Mucosa of rectum (tissue), 2 donors: ENCODE measurements around the gene MAGEA3.
"Not testable (repeated sequence)": the region's sequence is repeated elsewhere in the genome, so short reads cannot be mapped to it uniquely, and the experiment has no call there.

ENCODE experiments used
- H3K27ac ChIP-seq, 2 donors: one replicate each; pipeline ENCODE4 v1.7.0; 2013; ENCODE audit warnings: inconsistent platforms in 2 of 2, low read depth in 2 of 2, low read length in 2 of 2
- H3K27me3 ChIP-seq, 2 donors: one replicate each; pipeline ENCODE4 v1.7.0; 2013; ENCODE audit warnings: low read length in 2 of 2; ENCODE audit not compliant: control insufficient read depth in 2 of 2, insufficient read depth in 2 of 2
- H3K36me3 ChIP-seq, 2 donors: one replicate each; pipeline ENCODE4 v1.7.0; 2013; ENCODE audit warnings: low read length in 2 of 2; ENCODE audit not compliant: control insufficient read depth in 2 of 2, insufficient read depth in 2 of 2
- H3K4me1 ChIP-seq, 2 donors: one replicate each; pipeline ENCODE4 v1.7.0; 2013; ENCODE audit warnings: low read length in 2 of 2, mild to moderate bottlenecking in 1 of 2; ENCODE audit not compliant: control insufficient read depth in 2 of 2, insufficient read depth in 2 of 2
- H3K4me3 ChIP-seq, 2 donors: one replicate each; pipeline ENCODE4 v1.7.0; 2013; ENCODE audit warnings: low read length in 2 of 2
- H3K9ac ChIP-seq, 2 donors: one replicate each; pipeline ENCODE4 v1.7.0; 2013; ENCODE audit warnings: low read length in 2 of 2, low read depth in 1 of 2, mild to moderate bottlenecking in 1 of 2
- H3K9me3 ChIP-seq, 2 donors: one replicate each; pipeline ENCODE4 v1.7.0; 2013; ENCODE audit warnings: low read length in 2 of 2; ENCODE audit not compliant: control insufficient read depth in 2 of 2
- donor health status: healthy.
- donor health status: Normal muscosa, but diverticular disease.

MAGEA3 gene

GRCh38 chrX:152697952-152698931 is at the start of gene MAGEA3:
Gene MAGEA3 (plus strand): TSS chrX:152698794. CDS start chrX:152700833, 2,039 bp downstream.
- not testable (repeated sequence) for H3K4me1 ChIP-seq, H3K27ac ChIP-seq, H3K4me3 ChIP-seq, H3K9me3 ChIP-seq, H3K9ac ChIP-seq, H3K27me3 ChIP-seq, H3K36me3 ChIP-seq

GRCh38 chrX:152652060-152652459 is 46.5 kb upstream of the MAGEA3 start:
- Histone ChIP-seq H3K27ac (no peak overlapping the region), H3K4me1 (no peaks in the 10 kb centered on the region), H3K9me3 (no peaks in the 10 kb centered on the region), H3K27me3 (peaks cover 0 to 2% of the 10 kb centered on the region in 2 donors), H3K4me3 (no peak overlapping the region), H3K36me3 (no peaks in the 10 kb centered on the region), H3K9ac (no peak overlapping the region)

GRCh38 chrX:152652467-152652866 is 46.1 kb upstream of the MAGEA3 start:
- H3K9me3 ChIP-seq: no peaks in the 10 kb centered on the region
- H3K4me3 ChIP-seq: no peak overlapping the region
- no peaks in the 10 kb centered on the region for H3K4me1 ChIP-seq
- H3K27ac ChIP-seq: no peak overlapping the region
- no peak overlapping the region for H3K9ac ChIP-seq
- no peaks in the 10 kb centered on the region for H3K36me3 ChIP-seq
- H3K27me3 ChIP-seq: peaks cover 0 to 2% of the 10 kb centered on the region in 2 donors

GRCh38 chrX:152656087-152656486 is 42.5 kb upstream of the MAGEA3 start:
- Histone ChIP-seq H3K27me3 (peaks cover 0 to 2% of the 10 kb centered on the region in 2 donors), H3K4me3 (no peak overlapping the region), H3K9me3 (no peaks in the 10 kb centered on the region), H3K4me1 (no peaks in the 10 kb centered on the region), H3K36me3 (no peaks in the 10 kb centered on the region), H3K27ac (no peak overlapping the region), H3K9ac (no peak overlapping the region)

GRCh38 chrX:152656890-152657289 is 41.7 kb upstream of the MAGEA3 start:
- no peaks in the 10 kb centered on the region for H3K36me3 ChIP-seq
- no peak overlapping the region for H3K4me3 ChIP-seq
- H3K27ac ChIP-seq: no peak overlapping the region
- H3K9me3 ChIP-seq: no peaks in the 10 kb centered on the region
- H3K4me1 ChIP-seq: no peaks in the 10 kb centered on the region
- H3K9ac ChIP-seq: no peak overlapping the region
- H3K27me3 ChIP-seq: peaks cover 0 to 2% of the 10 kb centered on the region in 2 donors

GRCh38 chrX:152658302-152658701 is 40.3 kb upstream of the MAGEA3 start:
- Histone ChIP-seq H3K36me3 (no peaks in the 10 kb centered on the region), H3K27ac (no peak overlapping the region), H3K27me3 (peaks cover 0 to 2% of the 10 kb centered on the region in 2 donors), H3K4me1 (no peaks in the 10 kb centered on the region), H3K9ac (no peak overlapping the region), H3K9me3 (no peaks in the 10 kb centered on the region), H3K4me3 (no peak overlapping the region)

- no peaks in the 10 kb centered on the region for H3K9me3 ChIP-seq
- H3K27ac ChIP-seq: no peak overlapping the region
- no peaks in the 10 kb centered on the region for H3K27me3 ChIP-seq
- H3K36me3 ChIP-seq: no peaks in the 10 kb centered on the region
- no peak overlapping the region for H3K4me3 ChIP-seq
- H3K9ac ChIP-seq: no peak overlapping the region
- no peaks in the 10 kb centered on the region for H3K4me1 ChIP-seq
Measured at GRCh38 chrX:152663086-152663485, 35.5 kb upstream of the MAGEA3 start.

GRCh38 chrX:152674135-152674534 is 24.5 kb upstream of the MAGEA3 start:
- H3K4me1 ChIP-seq: no peaks in the 10 kb centered on the region
- H3K36me3 ChIP-seq: no peaks in the 10 kb centered on the region
- no peaks in the 10 kb centered on the region for H3K9me3 ChIP-seq
- peaks cover 0 to 3% of the 10 kb centered on the region in 2 donors for H3K27me3 ChIP-seq
- H3K9ac ChIP-seq: no peak overlapping the region
- H3K4me3 ChIP-seq: no peak overlapping the region
- H3K27ac ChIP-seq: no peak overlapping the region

- not testable (repeated sequence) for H3K4me1 ChIP-seq, H3K9me3 ChIP-seq, H3K9ac ChIP-seq, H3K27ac ChIP-seq, H3K36me3 ChIP-seq, H3K4me3 ChIP-seq, H3K27me3 ChIP-seq
Measured at GRCh38 chrX:152674652-152675051, 23.9 kb upstream of the MAGEA3 start.

- H3K4me3 ChIP-seq, H3K27me3 ChIP-seq, H3K9ac ChIP-seq, H3K27ac ChIP-seq, H3K9me3 ChIP-seq, H3K4me1 ChIP-seq, H3K36me3 ChIP-seq: not testable (repeated sequence)
Measured at GRCh38 chrX:152681012-152681411, 17.6 kb upstream of the MAGEA3 start.
